Bronchial epithelial cell (primary cell): ENCODE measurements around the gene LYSMD3. TPM values are rescaled to one million over a fixed set of nuclear protein-coding genes. Genes with fewer than 3 reads are reported as not detected.

ENCODE experiments used
- DNase-seq: peaks from one replicate; pipeline ENCODE4 v3.0.0-alpha.2; 2010; ENCODE audit warnings: low read depth
- FAIRE-seq: peaks from 2 replicates; lab custom pipeline; 2011; peaks lifted over from hg19 to GRCh38; lab: Jason Lieb, UNC
- H3K27me3 ChIP-seq: 2 replicates; pipeline ENCODE4 v1.5.1; 2011; ENCODE audit warnings: low read length; ENCODE audit not compliant: control insufficient read depth, insufficient read depth
- H3K36me3 ChIP-seq: 2 replicates; pipeline ENCODE4 v1.5.1; 2011; ENCODE audit warnings: low read length; ENCODE audit not compliant: control insufficient read depth, insufficient read depth
- H3K4me3 ChIP-seq: 2 replicates; pipeline ENCODE4 v1.5.1; 2011; ENCODE audit warnings: mild to moderate bottlenecking, low read depth, low read length, control low read depth
- CTCF ChIP-seq: IDR thresholded peaks from 2 replicates; pipeline ENCODE4 v1.5.1; 2011; ENCODE audit warnings: mild to moderate bottlenecking, moderate library complexity, low read length, control low read depth, inconsistent platforms; ENCODE audit not compliant: insufficient read depth, severe bottlenecking
- total RNA-seq: library from RNA; depleted of rRNA; stranded (reverse); fragments of >200 nt; gene quantifications from 2 replicates; pipeline ENCODE4 v1.2.1, GENCODE V29; 2014

LYSMD3 gene
- total RNA-seq, 1 donor from 2014 or later: 16.3 TPM

- no peaks in the 10 kb centered on the region for H3K36me3 ChIP-seq
- no peak for DNase-seq
- no peak for TF ChIP-seq CTCF
- no peak overlapping the region for H3K4me3 ChIP-seq
- no peak for FAIRE-seq
- H3K27me3 ChIP-seq: peaks cover 5% of the 10 kb centered on the region
Measured at GRCh38 chr5:90534922-90535321, 5.5 kb upstream of the LYSMD3 start.

- FAIRE-seq: no peak
- DNase-seq: no peak
- Histone ChIP-seq H3K4me3 (no peak overlapping the region), H3K27me3 (peaks cover 5% of the 10 kb centered on the region), H3K36me3 (no peaks in the 10 kb centered on the region)
- TF ChIP-seq CTCF: no peak
Measured at GRCh38 chr5:90533794-90534193, 4.4 kb upstream of the LYSMD3 start.

- FAIRE-seq: no peak
- H3K27me3 ChIP-seq: peaks cover 5% of the 10 kb centered on the region
- H3K36me3 ChIP-seq: no peaks in the 10 kb centered on the region
- DNase-seq: no peak
- no peak overlapping the region for H3K4me3 ChIP-seq
- TF ChIP-seq CTCF: no peak
Measured at GRCh38 chr5:90530736-90531487, 1.5 kb upstream of the LYSMD3 start.

GRCh38 chr5:90529939-90530677, 724 bp upstream of the LYSMD3 start:
- TF ChIP-seq CTCF: peak; percentile 61
- DNase-seq: peak; percentile 81
- Histone ChIP-seq H3K36me3 (no peaks in the 10 kb centered on the region), H3K4me3 (peak overlapping the region; percentile 79), H3K27me3 (peaks cover 5% of the 10 kb centered on the region)
- FAIRE-seq: no peak

GRCh38 chr5:90528601-90529193, 687 bp downstream of the LYSMD3 start:
- peak overlapping the region; percentile 79 for H3K4me3 ChIP-seq
- FAIRE-seq (no peak), DNase-seq (peak; percentile 31)
- H3K36me3 ChIP-seq: no peaks in the 10 kb centered on the region
- H3K27me3 ChIP-seq: peaks cover 5% of the 10 kb centered on the region
- TF ChIP-seq CTCF: no peak
